ENCODE results near the gene BTN3A1. TPM values are rescaled to one million over a fixed set of nuclear protein-coding genes. Genes with fewer than 3 reads are reported as not detected.

Gene BTN3A1
- polyA plus RNA-seq, 2 of the 4 experiments (the other 2 are of a cell fraction) = 4.0 to 8.1 TPM

DNA sequence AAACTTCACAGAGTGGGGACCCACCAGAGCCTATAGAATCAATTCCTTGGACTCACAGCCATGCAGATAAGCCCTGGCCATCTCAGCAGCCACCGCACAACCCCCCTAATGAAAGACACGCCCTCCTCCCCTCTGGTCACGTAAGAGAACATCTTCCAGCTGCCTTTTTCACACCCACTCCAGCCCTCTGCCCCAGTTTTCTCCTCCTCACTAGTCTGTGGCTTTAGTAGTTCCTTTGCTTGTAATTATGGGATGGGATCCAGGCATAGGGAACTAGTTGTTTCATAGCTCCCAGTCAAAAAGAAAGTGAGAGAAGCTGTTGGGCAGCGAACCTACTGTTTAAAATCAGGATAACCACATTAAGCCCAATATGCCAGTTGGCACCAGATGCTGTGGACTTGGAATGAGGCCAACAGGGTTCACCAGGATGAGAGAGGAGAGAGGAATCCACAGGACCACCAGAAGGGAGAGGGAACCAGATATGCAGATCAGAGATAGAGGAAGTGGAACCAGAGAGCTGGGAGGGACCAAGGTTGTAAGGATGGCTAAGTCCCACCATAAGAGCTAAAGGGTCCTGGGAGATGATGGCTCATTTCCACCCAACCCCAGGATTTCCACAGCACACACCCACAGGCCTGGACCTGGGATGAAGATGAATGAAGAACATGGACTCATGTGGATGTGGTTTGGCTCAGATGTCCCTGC is 9.0 kb upstream of the BTN3A1 start:
- Histone ChIP-seq H3K4me2 (no peak overlapping the region), H3K9me3 (no peaks in the 10 kb centered on the region), H3K4me3 (no peak overlapping the region), H3K27ac (no peak overlapping the region), H3K4me1 (peaks cover 17% of the 10 kb centered on the region; the same call in 2 of the 3 replicates)
- TF ChIP-seq TP53 (CRISPR knock-in tag; IDR thresholded peaks at IDR 0.05) = no peak
- no peak for TF ChIP-seq POLR2A (IDR thresholded peaks at IDR 0.05; ENCODE audit: low read length)
- no peak for TF ChIP-seq KDM1A (IDR thresholded peaks at IDR 0.05; ENCODE audit: low read depth)
- no peak for TF ChIP-seq RCOR1 (IDR thresholded peaks at IDR 0.05; ENCODE audit: low read depth, low read length)
- no peak for TF ChIP-seq ESRRA (IDR thresholded peaks at IDR 0.05; ENCODE audit: borderline replicate concordance, low read length)
- no peak for TF ChIP-seq CHD2 (IDR thresholded peaks at IDR 0.05; ENCODE audit: low read length, partially characterized antibody)
- no peak for TF ChIP-seq SREBF2 (IDR thresholded peaks at IDR 0.05)
- TF ChIP-seq FOSL2 (IDR thresholded peaks at IDR 0.05) = no peak
- TF ChIP-seq FOSL2 (CRISPR knock-in tag; IDR thresholded peaks at IDR 0.05) = no peak
- no peak for TF ChIP-seq FOXS1 (CRISPR knock-in tag; IDR thresholded peaks at IDR 0.05)
- TF ChIP-seq HOXB5 (CRISPR knock-in tag; IDR thresholded peaks at IDR 0.05) = no peak
- no peak for TF ChIP-seq RAD21 (conservative IDR thresholded peaks at IDR 0.05 in 1 of 2, IDR thresholded peaks at IDR 0.05 in 1 of 2)
- TF ChIP-seq MYC (IDR thresholded peaks at IDR 0.05; ENCODE audit: borderline replicate concordance, low read length) = no peak
- TF ChIP-seq CEBPB (IDR thresholded peaks at IDR 0.05) = no peak
- TF ChIP-seq, protein P1, sequence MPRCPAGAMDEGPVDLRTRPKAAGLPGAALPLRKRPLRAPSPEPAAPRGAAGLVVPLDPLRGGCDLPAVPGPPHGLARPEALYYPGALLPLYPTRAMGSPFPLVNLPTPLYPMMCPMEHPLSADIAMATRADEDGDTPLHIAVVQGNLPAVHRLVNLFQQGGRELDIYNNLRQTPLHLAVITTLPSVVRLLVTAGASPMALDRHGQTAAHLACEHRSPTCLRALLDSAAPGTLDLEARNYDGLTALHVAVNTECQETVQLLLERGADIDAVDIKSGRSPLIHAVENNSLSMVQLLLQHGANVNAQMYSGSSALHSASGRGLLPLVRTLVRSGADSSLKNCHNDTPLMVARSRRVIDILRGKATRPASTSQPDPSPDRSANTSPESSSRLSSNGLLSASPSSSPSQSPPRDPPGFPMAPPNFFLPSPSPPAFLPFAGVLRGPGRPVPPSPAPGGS (IDR thresholded peaks at IDR 0.05) = no peak
- ChIA-PET CTCF (interaction anchor here (1.2 to 3.5 kb wide), 3 partner anchors 9 to 52 kb away, joined by 3 to 13 read pairs (median 4); no protein-coding TSS in a partner anchor), POLR2A (no interaction called here)
- WGBS (ENCODE audit: missing lambda C conversion rate) = 90% methylated on average over 4 of the region's 4 CpGs
- FAIRE-seq (no peak), ATAC-seq (no peak), DNase-seq (ENCODE audit: low read depth in 1 of 2, low spot score in 1 of 2) (no peak)

DNA sequence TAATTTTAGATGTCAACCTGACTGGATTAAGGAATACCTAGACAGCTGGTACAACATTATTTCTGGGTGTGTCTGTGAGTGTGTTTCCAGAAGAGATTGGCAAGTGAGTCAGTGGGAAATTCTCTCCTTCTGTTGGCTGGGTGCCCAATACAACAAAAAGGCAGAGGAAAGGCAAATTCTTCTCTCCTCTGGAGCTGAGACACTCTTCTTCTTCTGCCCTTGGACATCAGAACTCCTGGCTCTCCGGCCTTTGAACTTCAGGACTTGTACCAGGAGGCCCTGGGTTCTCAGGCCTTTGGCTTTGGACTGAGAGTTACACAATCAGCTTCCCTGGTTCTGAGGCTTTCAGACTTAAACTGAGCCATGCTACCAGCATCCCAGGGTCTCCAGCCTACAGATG is 7.8 kb upstream of the BTN3A1 start:
- ATAC-seq (peak in 1 of 2 experiments; percentile 69; a peak in 3 of 6 replicates), FAIRE-seq (no peak), DNase-seq (ENCODE audit: low read depth in 1 of 2, low spot score in 1 of 2) (peak in 1 of 2 experiments; percentile 55)
- WGBS (ENCODE audit: missing lambda C conversion rate) = 33% methylated on average over 1 of the region's 1 CpG
- Histone ChIP-seq H3K4me2 (peak overlapping the region; percentile 46), H3K4me1 (peaks cover 14% of the 10 kb centered on the region; the same call in 2 of the 3 replicates), H3K27ac (peak overlapping the region in 1 of 2 experiments; percentile 4; a peak in 1 of 6 replicates), H3K9me3 (no peaks in the 10 kb centered on the region), H3K4me3 (no peak overlapping the region)
- POLR2A ChIA-PET = no interaction called here
- CTCF ChIA-PET = interaction anchor here (3.5 kb wide), 1 partner anchor 53 kb away, joined by 13 read pairs; no protein-coding TSS in a partner anchor
- TF ChIP-seq FOXS1 (CRISPR knock-in tag; IDR thresholded peaks at IDR 0.05) (no peak), PHF8 (IDR thresholded peaks at IDR 0.05; ENCODE audit: borderline replicate concordance, low read depth) (no peak), EHF (CRISPR knock-in tag; IDR thresholded peaks at IDR 0.05) (no peak), FOSL2 (IDR thresholded peaks at IDR 0.05) (no peak), FOSL2 (CRISPR knock-in tag; IDR thresholded peaks at IDR 0.05) (peak; percentile 18; the same call in 1 of the 2 replicates), SREBF2 (IDR thresholded peaks at IDR 0.05) (no peak), TFCP2L1 (CRISPR knock-in tag; IDR thresholded peaks at IDR 0.05) (no peak)
- TF ChIP-seq, protein P2, sequence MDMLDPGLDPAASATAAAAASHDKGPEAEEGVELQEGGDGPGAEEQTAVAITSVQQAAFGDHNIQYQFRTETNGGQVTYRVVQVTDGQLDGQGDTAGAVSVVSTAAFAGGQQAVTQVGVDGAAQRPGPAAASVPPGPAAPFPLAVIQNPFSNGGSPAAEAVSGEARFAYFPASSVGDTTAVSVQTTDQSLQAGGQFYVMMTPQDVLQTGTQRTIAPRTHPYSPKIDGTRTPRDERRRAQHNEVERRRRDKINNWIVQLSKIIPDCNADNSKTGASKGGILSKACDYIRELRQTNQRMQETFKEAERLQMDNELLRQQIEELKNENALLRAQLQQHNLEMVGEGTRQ (IDR thresholded peaks at IDR 0.05) = no peak

DNA sequence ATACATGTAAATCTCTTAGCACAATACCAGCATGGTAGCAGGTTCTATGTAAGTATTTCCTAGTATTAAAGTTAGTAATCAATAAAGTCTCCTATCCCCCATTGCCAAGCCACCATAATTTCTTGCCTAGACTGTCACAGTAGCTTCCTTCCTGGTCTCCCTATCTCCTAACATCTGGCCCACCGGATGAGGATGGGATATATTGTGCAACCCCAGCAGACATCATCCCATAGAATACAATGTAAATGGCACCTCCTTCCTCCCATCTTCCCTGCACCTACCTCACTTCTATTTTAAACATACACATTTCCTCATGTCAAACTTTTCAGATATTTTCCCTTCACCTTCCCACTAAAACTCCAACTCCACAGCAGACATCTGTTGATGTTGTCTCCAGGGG is 3.5 kb upstream of the BTN3A1 start:
- DNase-seq (ENCODE audit: low read depth in 1 of 2, low spot score in 1 of 2) = no peak
- no peak for TF ChIP-seq FOXS1 (CRISPR knock-in tag; IDR thresholded peaks at IDR 0.05)
- TF ChIP-seq JUNB (IDR thresholded peaks at IDR 0.05) = no peak
- no peak for TF ChIP-seq ZC3H11A (IDR thresholded peaks at IDR 0.05)
- TF ChIP-seq, protein P3, sequence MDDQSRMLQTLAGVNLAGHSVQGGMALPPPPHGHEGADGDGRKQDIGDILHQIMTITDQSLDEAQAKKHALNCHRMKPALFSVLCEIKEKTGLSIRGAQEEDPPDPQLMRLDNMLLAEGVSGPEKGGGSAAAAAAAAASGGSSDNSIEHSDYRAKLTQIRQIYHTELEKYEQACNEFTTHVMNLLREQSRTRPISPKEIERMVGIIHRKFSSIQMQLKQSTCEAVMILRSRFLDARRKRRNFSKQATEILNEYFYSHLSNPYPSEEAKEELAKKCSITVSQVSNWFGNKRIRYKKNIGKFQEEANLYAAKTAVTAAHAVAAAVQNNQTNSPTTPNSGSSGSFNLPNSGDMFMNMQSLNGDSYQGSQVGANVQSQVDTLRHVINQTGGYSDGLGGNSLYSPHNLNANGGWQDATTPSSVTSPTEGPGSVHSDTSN (IDR thresholded peaks at IDR 0.05) = no peak
- no peak for TF ChIP-seq RARB (CRISPR knock-in tag; IDR thresholded peaks at IDR 0.05)
- ChIA-PET POLR2A (no interaction called here), CTCF (no interaction called here)
- Histone ChIP-seq H3K4me2 (no peak overlapping the region), H3K4me1 (peaks cover 17% of the 10 kb centered on the region; the same call in 2 of the 3 replicates), H3K9me3 (no peaks in the 10 kb centered on the region), H3K27ac (no peak overlapping the region), H3K4me3 (no peak overlapping the region)
- FAIRE-seq = no peak
- ATAC-seq = no peak
- WGBS (ENCODE audit: missing lambda C conversion rate) = 81% methylated on average over 1 of the region's 1 CpG

Data from A549 (cell line).